HG02642 (cell line): ENCODE measurements around the gene PLEKHA5.
"Not testable (repeated sequence)": the region's sequence is repeated elsewhere in the genome, so short reads cannot be mapped to it uniquely, and the experiment has no call there.

Experiments used
- ATAC-seq: cut with Tn5 transposase; IDR thresholded peaks from one replicate; pipeline ENCODE4 v1.9.1; 2021; ENCODE audit warnings: mild to moderate bottlenecking; ENCODE audit not compliant: unreplicated experiment, poor library complexity

PLEKHA5 gene

GRCh38 chr12:19223695-19224094 is 94.2 kb downstream of the PLEKHA5 start:
- no peak for ATAC-seq

GRCh38 chr12:19224746-19225145 is 95.2 kb downstream of the PLEKHA5 start:
- no peak for ATAC-seq

GRCh38 chr12:19227190-19227879 is 97.8 kb downstream of the PLEKHA5 start:
- ATAC-seq: no peak

GRCh38 chr12:19227880-19228210 is 98.3 kb downstream of the PLEKHA5 start:
- ATAC-seq: no peak

- ATAC-seq: not testable (repeated sequence)
These were observed 99.5 kb downstream of the PLEKHA5 start for GRCh38 chr12:19229021-19229420.

GRCh38 chr12:19230299-19230866 is 100.8 kb downstream of the PLEKHA5 start:
- no peak for ATAC-seq

GRCh38 chr12:19230896-19231295 is 101.4 kb downstream of the PLEKHA5 start:
- no peak for ATAC-seq

- no peak for ATAC-seq
These were observed 104.7 kb downstream of the PLEKHA5 start for GRCh38 chr12:19234171-19234704.

- ATAC-seq: no peak
These were observed 105.7 kb downstream of the PLEKHA5 start for GRCh38 chr12:19234981-19235871.

GRCh38 chr12:19236656-19237055 is 107.1 kb downstream of the PLEKHA5 start:
- ATAC-seq: no peak

GRCh38 chr12:19238540-19238939 is 109.0 kb downstream of the PLEKHA5 start:
- ATAC-seq: no peak

GRCh38 chr12:19239102-19239501 is 109.6 kb downstream of the PLEKHA5 start:
- no peak for ATAC-seq

- no peak for ATAC-seq
These were observed 110.2 kb downstream of the PLEKHA5 start for GRCh38 chr12:19239616-19240234.

- no peak for ATAC-seq
These were observed 113.0 kb downstream of the PLEKHA5 start for GRCh38 chr12:19242581-19242980.

GRCh38 chr12:19243551-19243950 is 114.0 kb downstream of the PLEKHA5 start:
- no peak for ATAC-seq

GRCh38 chr12:19244312-19244711 is 114.8 kb downstream of the PLEKHA5 start:
- ATAC-seq: no peak

- ATAC-seq: no peak
These were observed 115.6 kb downstream of the PLEKHA5 start for GRCh38 chr12:19245106-19245505.

- ATAC-seq: no peak
These were observed 116.1 kb downstream of the PLEKHA5 start for GRCh38 chr12:19245666-19246065.

GRCh38 chr12:19246933-19247332 is 117.4 kb downstream of the PLEKHA5 start:
- no peak for ATAC-seq

- ATAC-seq: no peak
These were observed 119.5 kb downstream of the PLEKHA5 start for GRCh38 chr12:19248929-19249602.
